K562 (cell line): ENCODE data around the gene EPB41L1. TPM values are rescaled to one million over a fixed set of nuclear protein-coding genes. Genes with fewer than 3 reads are reported as not detected.

Experiments used
- ATAC-seq: fragments of 200-7000 bp; cut with Tn5 transposase; 3 replicates; pipeline ENCODE4 v1.9.1; 2020; ENCODE audit warnings: moderate library complexity
- BruUV-seq: library from RNA; stranded (reverse); fragments of 400-500 nt; replicated peaks from 2 replicates; lab custom pipeline; 2021; lab: Mats Ljungman, UMichigan
- CTCF ChIA-PET: fragments of 300-600 bp; formaldehyde crosslinking; extraction: SDS; loops from one replicate; lab custom pipeline; 2021; ENCODE audit warnings: low intra/inter-chr PET ratio; lab: Yijun Ruan, JAX
- POLR2A ChIA-PET: fragments of 300-600, 350-650 bp; sonication (Branson Sonifier 250); formaldehyde crosslinking; extraction: SDS; loops from one replicate; lab custom pipeline; 2021; ENCODE audit warnings: antibody characterized with exemption, inconsistent platforms; lab: Yijun Ruan, JAX
- DNase-seq, 4 experiments: peaks; one replicate each; pipeline versions ENCODE4 v3.0.0 to v3.0.0-alpha.2; 2011 to 2018; ENCODE audit warnings: low spot score in 3 of 4, mixed read lengths in 3 of 4; ENCODE audit errors: extremely low read depth in 1 of 4
- FAIRE-seq: peaks from 2 replicates; lab custom pipeline; 2011; peaks lifted over from hg19 to GRCh38; lab: Jason Lieb, UNC
- H2AFZ ChIP-seq: 2 replicates; pipeline ENCODE4 v1.6.0; 2011; ENCODE audit warnings: low read depth, low read length, control low read depth, inconsistent platforms
- H3K27ac ChIP-seq: fragments of 200-600 bp; 3 replicates; pipeline ENCODE4 v1.8.0; 2011; ENCODE audit warnings: low read depth, mild to moderate bottlenecking, control low read depth, inconsistent platforms, low read length, moderate library complexity, mixed read lengths; ENCODE audit errors: extremely low read depth
- H3K27me3 ChIP-seq, 2 experiments: fragments of 300-600 bp in 1 of 2; 2 replicates in 1 of 2; 3 replicates in 1 of 2; pipeline versions ENCODE4 v1.6.0 to v1.8.0; 2011; ENCODE audit warnings: inconsistent platforms in 2 of 2, low read length in 2 of 2, mild to moderate bottlenecking in 1 of 2, mixed read lengths in 1 of 2, moderate library complexity in 1 of 2; ENCODE audit not compliant: control insufficient read depth in 2 of 2, insufficient read depth in 2 of 2
- H3K36me3 ChIP-seq: fragments of 300-600 bp; 3 replicates; pipeline ENCODE4 v1.8.0; 2011; ENCODE audit warnings: mild to moderate bottlenecking, low read length, inconsistent platforms; ENCODE audit not compliant: control insufficient read depth, insufficient read depth
- H3K4me1 ChIP-seq, 2 experiments: fragments of 200-600 bp in 1 of 2; replicated peaks in 1 of 2; 2 replicates in 1 of 2; 3 replicates in 1 of 2; pipeline versions ENCODE4 v1.5.1 to v1.8.0; 2011; ENCODE audit warnings: inconsistent platforms in 2 of 2, low read length in 2 of 2, mild to moderate bottlenecking in 1 of 2, mixed read lengths in 1 of 2, moderate library complexity in 1 of 2; ENCODE audit not compliant: control insufficient read depth in 2 of 2, insufficient read depth in 2 of 2
- H3K4me2 ChIP-seq: 2 replicates; pipeline ENCODE4 v1.6.1; 2011; ENCODE audit warnings: low read length, control low read depth, inconsistent platforms, mixed read lengths; ENCODE audit not compliant: insufficient read depth
- H3K4me3 ChIP-seq: fragments of 200-600 bp; sonication (generic), shearing (Covaris generic); 2 replicates; pipeline ENCODE4 v1.5.1; 2016; ENCODE audit warnings: control low read depth, inconsistent platforms
- H3K79me2 ChIP-seq: fragments of 200-600 bp; 3 replicates; pipeline ENCODE4 v1.8.0; 2011; ENCODE audit warnings: low read length, inconsistent platforms; ENCODE audit not compliant: control insufficient read depth, insufficient read depth
- H3K9ac ChIP-seq, 2 experiments: 2 replicates each; pipeline versions ENCODE4 v1.6.0 to v1.6.1; 2011; ENCODE audit warnings: low read depth in 2 of 2, low read length in 2 of 2, control low read depth in 1 of 2, inconsistent platforms in 1 of 2, mild to moderate bottlenecking in 1 of 2, mixed read lengths in 1 of 2; ENCODE audit not compliant: insufficient read depth in 1 of 2
- H3K9me1 ChIP-seq: one replicate; pipeline ENCODE4 v1.6.0; 2011; ENCODE audit warnings: inconsistent platforms, mild to moderate bottlenecking, low read length, moderate library complexity; ENCODE audit not compliant: control insufficient read depth, insufficient read depth
- H3K9me3 ChIP-seq: replicated peaks from 2 replicates; pipeline ENCODE4 v1.5.1; 2011; ENCODE audit warnings: low read depth, low read length, inconsistent platforms; ENCODE audit not compliant: control insufficient read depth, insufficient read depth
- H4K20me1 ChIP-seq: replicated peaks from 2 replicates; pipeline ENCODE4 v1.6.1; 2011; ENCODE audit warnings: low read length, inconsistent platforms, mixed read lengths; ENCODE audit not compliant: control insufficient read depth, insufficient read depth
- HOXB6 ChIP-seq: fragments of 250-450 bp; sonication (Bioruptor Pico); IDR thresholded peaks from 2 replicates; pipeline ENCODE4 v1.5.1; 2022; ENCODE audit warnings: mild to moderate bottlenecking, borderline replicate concordance
- POLR3A ChIP-seq: IDR thresholded peaks from 2 replicates; pipeline ENCODE4 v1.6.1; 2011; ENCODE audit warnings: borderline replicate concordance, mild to moderate bottlenecking, moderate library complexity; ENCODE audit not compliant: insufficient read length, insufficient read depth; ENCODE audit errors: extremely low read depth
- SAFB2 ChIP-seq: fragments of 200-400 bp; formaldehyde crosslinking; IDR thresholded peaks from 2 replicates; pipeline ENCODE4 v1.6.1; 2018; ENCODE audit warnings: borderline replicate concordance, low read length, low read depth, moderate library complexity; ENCODE audit not compliant: severe bottlenecking
- SMAD2 ChIP-seq: fragments of 150-350 bp; IDR thresholded peaks from 2 replicates; pipeline ENCODE4 v1.6.1; 2014; ENCODE audit warnings: low read depth, mild to moderate bottlenecking, low read length
- WHSC1 ChIP-seq: IDR thresholded peaks from one replicate; pipeline ENCODE4 v1.6.1; 2012; ENCODE audit warnings: low read length, control low read depth, inconsistent platforms
- ZNF143 ChIP-seq: sonication (generic); formaldehyde crosslinking; IDR thresholded peaks from 2 replicates; pipeline ENCODE4 v1.9.0; 2022; ENCODE audit warnings: mild to moderate bottlenecking, missing genetic modification reagents
- ZNF165 ChIP-seq: fragments of 250-450 bp; sonication (Bioruptor Pico); IDR thresholded peaks from 2 replicates; pipeline ENCODE4 v1.4.0; 2020; ENCODE audit warnings: borderline replicate concordance
- ZNF589 ChIP-seq: fragments of 200-800 bp; sonication (Bioruptor generic); IDR thresholded peaks from 2 replicates; pipeline ENCODE4 v1.6.1; 2016; ENCODE audit warnings: low read depth, missing genetic modification characterization, missing compliant biosample characterization
- ZNF77 ChIP-seq: fragments of 250-450 bp; sonication (Bioruptor Pico); IDR thresholded peaks from 2 replicates; pipeline ENCODE4 v1.5.0; 2020
- WGBS: fragments of 100-300 bp; shearing (Covaris generic); methylation state at CpG from one replicate; pipeline ENCODE4 v1.1.6; 2016; ENCODE audit warnings: low coverage, mixed read lengths; ENCODE audit not compliant: insufficient coverage; ENCODE audit errors: missing lambda C conversion rate; 5-methylcytosine and 5-hydroxymethylcytosine counted together
- in situ Hi-C: fragments of 300-500 bp; cut with MboI; formaldehyde crosslinking; loops from 4 replicates; pipeline ENCODE4 v1.15.0; 2018; ENCODE audit warnings: inconsistent platforms, mixed read lengths
- intact Hi-C: fragments of 100-400 bp; cut with micrococcal nuclease; formaldehyde crosslinking; loops from 2 replicates; pipeline ENCODE4 v1.14.2; 2022
- polyA plus RNA-seq, 8 experiments: library from polyadenylated mRNA; depleted of rRNA in 4 of 8; stranded (reverse) in 5 of 8; unstranded in 3 of 8; fragments of >200 nt; fragmentation: Nextera tagmentation in 2 of 8; fragmentation: Illumina TruSeq in 1 of 8; extraction: Ambion mirVana in 2 of 8; extraction: Trizol in 1 of 8; gene quantifications; 2 replicates each; pipeline versions ENCODE4 v1.2.1 to v1.2.3, GENCODE V29; 2011 to 2014; ENCODE audit warnings: inconsistent platforms in 1 of 8, missing spikeins in 1 of 8
- total RNA-seq, 7 experiments: library from RNA; depleted of rRNA in 6 of 7; stranded (reverse); fragments of >200 nt in 6 of 7; fragmentation: Illumina TruSeq in 2 of 7; extraction: Trizol in 2 of 7; gene quantifications; 2 replicates each; pipeline versions ENCODE4 v1.2.1 to v1.2.3, GENCODE V29; 2011 to 2021; ENCODE audit warnings: low replicate concordance in 1 of 7
- TF ChIP-seq, protein P1 (sequence below): fragments of 250-450 bp; sonication (Bioruptor Pico); IDR thresholded peaks from 2 replicates; pipeline ENCODE4 v1.9.0; 2021; ENCODE audit warnings: mild to moderate bottlenecking

Gene EPB41L1
- total and polyA plus RNA-seq, 9 of the 15 experiments (the other 6 are each of a cell fraction or from before 2014, with no cell fraction given) = 0.11 to 4.3 (median 1.3) TPM

DNA sequence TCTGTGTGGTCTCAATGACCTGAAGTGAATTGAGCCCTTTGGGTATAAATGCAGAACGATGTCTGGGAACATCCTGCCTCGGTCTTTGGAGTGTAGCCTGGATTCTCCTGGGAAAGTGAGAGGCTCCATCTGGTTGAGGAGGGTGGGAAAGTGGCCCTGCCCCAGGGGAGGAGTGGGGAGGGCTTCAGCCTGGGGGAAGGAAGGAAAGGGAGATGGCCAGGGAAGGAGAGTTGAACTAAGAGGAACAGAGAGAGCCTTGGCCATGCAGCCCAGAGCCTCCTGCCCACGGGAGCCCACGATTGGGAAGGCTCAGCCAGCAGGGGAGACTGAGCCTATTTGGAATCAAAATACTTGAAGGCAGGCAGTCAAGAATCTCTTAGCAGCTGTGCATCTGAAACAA is 2.3 kb upstream of the EPB41L1 start:
- 0% methylated on average over 4 of the region's 4 CpGs for WGBS
- Histone ChIP-seq H2AFZ (no peak overlapping the region), H3K4me3 (no peak overlapping the region), H3K36me3 (no peaks in the 10 kb centered on the region), H4K20me1 (peaks cover 17% of the 10 kb centered on the region), H3K27ac (no peak overlapping the region), H3K9me3 (no peaks in the 10 kb centered on the region), H3K9ac (no peak overlapping the region), H3K27me3 (peaks cover 14 to 62% of the 10 kb centered on the region in 2 experiments; a peak in 4 of 5 replicates), H3K9me1 (no peaks in the 10 kb centered on the region), H3K79me2 (no peaks in the 10 kb centered on the region), H3K4me1 (peaks cover 0 to 13% of the 10 kb centered on the region in 2 experiments; a peak in 2 of 5 replicates), H3K4me2 (no peak overlapping the region)
- POLR2A ChIA-PET = interaction anchor here (0.6 kb wide), 1 partner anchor 72 kb away, joined by 3 read pairs; no protein-coding TSS in a partner anchor
- no peak for ATAC-seq
- in situ Hi-C loops = no loop called here
- CTCF ChIA-PET = no interaction called here
- FAIRE-seq = no peak
- intact Hi-C loops = no loop called here
- BruUV-seq = no TSS peak
- TF ChIP-seq POLR3A (no peak), ZNF589 (CRISPR knock-in tag) (no peak), HOXB6 (CRISPR knock-in tag) (no peak), ZNF143 (CRISPR knock-in tag) (no peak), WHSC1 (no peak), SMAD2 (no peak), SAFB2 (no peak), ZNF77 (CRISPR knock-in tag) (no peak), ZNF165 (CRISPR knock-in tag) (no peak)
- TF ChIP-seq, protein P1, sequence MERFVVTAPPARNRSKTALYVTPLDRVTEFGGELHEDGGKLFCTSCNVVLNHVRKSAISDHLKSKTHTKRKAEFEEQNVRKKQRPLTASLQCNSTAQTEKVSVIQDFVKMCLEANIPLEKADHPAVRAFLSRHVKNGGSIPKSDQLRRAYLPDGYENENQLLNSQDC (CRISPR knock-in tag) = no peak
- DNase-seq = no peak
